CD14-positive monocyte (primary cell): Measurements from ENCODE around the gene ST7L. TPM values are rescaled to one million over a fixed set of nuclear protein-coding genes. Genes with fewer than 3 reads are reported as not detected.

Experiments
- DNase-seq, 3 donors: peaks; one replicate each; pipeline ENCODE4 v3.0.0-alpha.2; 2011 to 2022
- H2AFZ ChIP-seq: 2 replicates; pipeline ENCODE4 v1.6.0; 2012; ENCODE audit warnings: mild to moderate bottlenecking, low read depth, low read length, inconsistent platforms; ENCODE audit not compliant: insufficient read depth, poor library complexity, severe bottlenecking
- H3K27ac ChIP-seq, 2 donors: 1 replicate in 1 of 2; 2 replicates in 1 of 2; pipeline ENCODE4 v1.5.1; 2012 to 2013; ENCODE audit warnings: low read length in 2 of 2, control low read depth in 1 of 2, inconsistent platforms in 1 of 2, low read depth in 1 of 2, mild to moderate bottlenecking in 1 of 2
- H3K27me3 ChIP-seq, 2 donors: one replicate each; pipeline versions ENCODE4 v1.6.0 to v1.6.1; 2011 to 2013; ENCODE audit warnings: low read length in 2 of 2; ENCODE audit not compliant: control insufficient read depth in 2 of 2, insufficient read depth in 2 of 2
- H3K36me3 ChIP-seq, 2 donors: replicated peaks in 1 of 2; 1 replicate in 1 of 2; 2 replicates in 1 of 2; pipeline versions ENCODE4 v1.5.1 to v1.6.1; 2012 to 2013; ENCODE audit warnings: low read length in 2 of 2, control low read depth in 1 of 2, inconsistent platforms in 1 of 2, mild to moderate bottlenecking in 1 of 2; ENCODE audit not compliant: insufficient read depth in 2 of 2, control insufficient read depth in 1 of 2
- H3K4me1 ChIP-seq, 2 donors: 1 replicate in 1 of 2; 2 replicates in 1 of 2; pipeline versions ENCODE4 v1.5.1 to v1.6.1; 2012 to 2013; ENCODE audit warnings: low read length in 2 of 2, control low read depth in 1 of 2, inconsistent platforms in 1 of 2, mild to moderate bottlenecking in 1 of 2, moderate library complexity in 1 of 2; ENCODE audit not compliant: insufficient read depth in 2 of 2, control insufficient read depth in 1 of 2
- H3K4me2 ChIP-seq: replicated peaks from 2 replicates; pipeline ENCODE3; 2012; ENCODE audit warnings: low read length, moderate library complexity, mild to moderate bottlenecking; ENCODE audit not compliant: poor library complexity, severe bottlenecking; ENCODE audit errors: extremely low read depth
- H3K4me3 ChIP-seq, 3 experiments: fragments of 200-600 bp in 1 of 3; sonication (generic) in 1 of 3; replicated peaks in 1 of 3; 1 replicate in 2 of 3; 2 replicates in 1 of 3; pipeline ENCODE4 v1.5.1; 2011 to 2013; ENCODE audit warnings: low read length in 3 of 3, mild to moderate bottlenecking in 3 of 3, control low read depth in 2 of 3, low read depth in 2 of 3, inconsistent platforms in 1 of 3, moderate library complexity in 1 of 3
- H3K79me2 ChIP-seq: 2 replicates; pipeline ENCODE4 v1.6.0; 2012; ENCODE audit warnings: mild to moderate bottlenecking, control low read depth, inconsistent platforms, low read length, moderate library complexity; ENCODE audit not compliant: insufficient read depth
- H3K9ac ChIP-seq: 2 replicates; pipeline ENCODE4 v1.6.0; 2017; ENCODE audit warnings: low read length, mild to moderate bottlenecking; ENCODE audit not compliant: insufficient read depth, poor library complexity, severe bottlenecking
- H3K9me3 ChIP-seq, 2 donors: replicated peaks in 1 of 2; 1 replicate in 1 of 2; 2 replicates in 1 of 2; pipeline versions ENCODE4 v1.5.1 to v1.6.1; 2012 to 2013; ENCODE audit warnings: low read length in 2 of 2, control low read depth in 1 of 2; ENCODE audit not compliant: control insufficient read depth in 1 of 2, insufficient read depth in 1 of 2
- H4K20me1 ChIP-seq: 2 replicates; pipeline ENCODE4 v1.6.0; 2012; ENCODE audit warnings: mild to moderate bottlenecking, low read length, control low read depth, moderate library complexity; ENCODE audit not compliant: insufficient read depth
- H3K27ac Mint-ChIP-seq, 7 donors: one replicate each; pipeline ENCODE4 v1.8.0; 2020; ENCODE audit warnings: mild to moderate bottlenecking in 7 of 7, mixed read lengths in 7 of 7, moderate library complexity in 6 of 7, inconsistent platforms in 2 of 7
- H3K27me3 Mint-ChIP-seq, 3 donors: one replicate each; pipeline ENCODE4 v1.8.0; 2021 to 2022; ENCODE audit warnings: low read depth in 3 of 3, mild to moderate bottlenecking in 3 of 3, mixed read lengths in 3 of 3, moderate library complexity in 3 of 3, inconsistent platforms in 1 of 3
- H3K36me3 Mint-ChIP-seq, 2 donors: one replicate each; pipeline ENCODE4 v1.8.0; 2020; ENCODE audit warnings: mixed read lengths in 2 of 2, inconsistent platforms in 1 of 2, mild to moderate bottlenecking in 1 of 2
- H3K4me1 Mint-ChIP-seq: one replicate; pipeline ENCODE4 v1.8.0; 2020; ENCODE audit warnings: mild to moderate bottlenecking, mixed read lengths
- H3K4me3 Mint-ChIP-seq, 2 donors: one replicate each; pipeline ENCODE4 v1.8.0; 2020; ENCODE audit warnings: mild to moderate bottlenecking in 2 of 2, mixed read lengths in 2 of 2, moderate library complexity in 1 of 2
- H3K9me3 Mint-ChIP-seq, 7 donors: one replicate each; pipeline ENCODE4 v1.8.0; 2020 to 2022; ENCODE audit warnings: mixed read lengths in 7 of 7, mild to moderate bottlenecking in 6 of 7, moderate library complexity in 6 of 7, inconsistent platforms in 2 of 7
- intact Hi-C, 2 donors: fragments of 100-400 bp; cut with micrococcal nuclease; formaldehyde crosslinking; loops; one replicate each; pipeline versions ENCODE4 v1.15.0 to v1.15.1; 2023
- polyA plus RNA-seq, 3 donors: library from polyadenylated mRNA; depleted of rRNA in 1 of 3; unstranded in 2 of 3; stranded (reverse) in 1 of 3; fragments of 300-500 nt in 2 of 3; fragments of >200 nt in 1 of 3; fragmentation: Illumina TruSeq in 2 of 3; gene quantifications; 1 replicate in 2 of 3; 2 replicates in 1 of 3; pipeline ENCODE4 v1.2.3, GENCODE V29; 2012 to 2021
- TF ChIP-seq, protein P1 (sequence below): fragments of 200-600 bp; IDR thresholded peaks from one replicate; pipeline ENCODE4 v1.8.0; 2022; ENCODE audit warnings: antibody characterized with exemption, mild to moderate bottlenecking

The ST7L gene
- polyA plus RNA-seq, 3 donors = 5.4 to 10.0 (median 6.1) TPM

DNA sequence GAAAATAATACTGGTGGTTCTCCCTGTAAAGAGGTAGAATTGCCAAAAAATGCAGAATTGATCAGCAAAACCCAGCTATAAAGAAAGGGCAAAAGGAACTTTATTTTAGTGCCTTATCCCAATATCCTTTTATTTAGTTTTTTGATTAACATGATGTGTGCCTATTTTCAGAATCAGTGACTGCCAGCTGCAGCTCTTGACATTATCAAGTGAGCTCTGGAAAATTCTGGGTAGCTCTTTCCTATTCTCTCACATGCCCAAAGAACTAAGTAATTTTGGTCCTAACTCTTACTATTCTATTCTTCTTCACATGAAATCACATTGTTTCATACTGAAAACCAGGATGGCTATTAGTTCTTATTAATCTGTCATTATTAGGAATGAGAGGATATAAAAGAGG lies 88.1 kb downstream of the ST7L start:
- H3K36me3 ChIP-seq = peaks cover 2 to 14% of the 10 kb centered on the region in 2 donors
- H3K9me3 ChIP-seq = no peaks in the 10 kb centered on the region
- no peak overlapping the region for H2AFZ ChIP-seq
- H3K79me2 ChIP-seq = no peaks in the 10 kb centered on the region
- no peak overlapping the region for H3K4me2 ChIP-seq
- no peak overlapping the region for H3K9ac ChIP-seq
- H3K4me1 ChIP-seq = no peaks in the 10 kb centered on the region
- no peaks in the 10 kb centered on the region for H3K9me3 Mint-ChIP-seq
- no peaks in the 10 kb centered on the region for H3K27me3 Mint-ChIP-seq
- H3K27ac Mint-ChIP-seq = no peak overlapping the region
- H3K27ac ChIP-seq = no peak overlapping the region
- no peaks in the 10 kb centered on the region for H3K4me1 Mint-ChIP-seq
- peaks cover 13 to 26% of the 10 kb centered on the region in 2 donors for H3K36me3 Mint-ChIP-seq
- TF ChIP-seq, protein P1, sequence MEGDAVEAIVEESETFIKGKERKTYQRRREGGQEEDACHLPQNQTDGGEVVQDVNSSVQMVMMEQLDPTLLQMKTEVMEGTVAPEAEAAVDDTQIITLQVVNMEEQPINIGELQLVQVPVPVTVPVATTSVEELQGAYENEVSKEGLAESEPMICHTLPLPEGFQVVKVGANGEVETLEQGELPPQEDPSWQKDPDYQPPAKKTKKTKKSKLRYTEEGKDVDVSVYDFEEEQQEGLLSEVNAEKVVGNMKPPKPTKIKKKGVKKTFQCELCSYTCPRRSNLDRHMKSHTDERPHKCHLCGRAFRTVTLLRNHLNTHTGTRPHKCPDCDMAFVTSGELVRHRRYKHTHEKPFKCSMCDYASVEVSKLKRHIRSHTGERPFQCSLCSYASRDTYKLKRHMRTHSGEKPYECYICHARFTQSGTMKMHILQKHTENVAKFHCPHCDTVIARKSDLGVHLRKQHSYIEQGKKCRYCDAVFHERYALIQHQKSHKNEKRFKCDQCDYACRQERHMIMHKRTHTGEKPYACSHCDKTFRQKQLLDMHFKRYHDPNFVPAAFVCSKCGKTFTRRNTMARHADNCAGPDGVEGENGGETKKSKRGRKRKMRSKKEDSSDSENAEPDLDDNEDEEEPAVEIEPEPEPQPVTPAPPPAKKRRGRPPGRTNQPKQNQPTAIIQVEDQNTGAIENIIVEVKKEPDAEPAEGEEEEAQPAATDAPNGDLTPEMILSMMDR = no peak
- no peak for DNase-seq
- intact Hi-C loops = no loop called here
- no peak overlapping the region for H3K4me3 ChIP-seq
- H3K27me3 ChIP-seq = no peaks in the 10 kb centered on the region
- H4K20me1 ChIP-seq = no peaks in the 10 kb centered on the region
- H3K4me3 Mint-ChIP-seq = no peak overlapping the region

DNA sequence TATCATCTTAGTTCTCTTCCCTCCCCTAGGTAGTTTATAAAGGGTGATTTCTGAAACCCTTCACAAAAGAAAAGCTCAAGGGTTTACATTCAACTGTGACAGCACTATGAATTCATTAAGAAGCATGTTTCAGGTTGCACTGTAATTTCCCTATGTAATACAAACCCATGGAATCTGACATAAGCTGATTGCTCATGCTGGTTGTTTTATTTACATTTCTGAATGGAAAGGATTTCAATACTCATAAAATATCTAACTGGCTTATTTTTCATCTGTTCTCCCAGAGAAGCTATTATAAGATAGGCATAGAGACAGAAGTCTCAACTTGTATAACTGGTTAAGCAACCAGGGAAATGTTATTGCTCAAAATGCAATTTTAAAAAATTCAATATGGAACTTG lies 89.6 kb downstream of the ST7L start:
- H3K4me1 ChIP-seq = no peaks in the 10 kb centered on the region
- H3K4me3 ChIP-seq = no peak overlapping the region
- no peak overlapping the region for H3K4me2 ChIP-seq
- H3K36me3 ChIP-seq = peaks cover 2 to 25% of the 10 kb centered on the region in 2 donors
- no peaks in the 10 kb centered on the region for H4K20me1 ChIP-seq
- H3K79me2 ChIP-seq = no peaks in the 10 kb centered on the region
- H3K27me3 ChIP-seq = no peaks in the 10 kb centered on the region
- H3K27me3 Mint-ChIP-seq = no peaks in the 10 kb centered on the region
- intact Hi-C loops = no loop called here
- H3K27ac ChIP-seq = no peak overlapping the region
- DNase-seq = no peak
- no peak overlapping the region for H3K4me3 Mint-ChIP-seq
- no peak overlapping the region for H3K9ac ChIP-seq
- H3K9me3 Mint-ChIP-seq = no peaks in the 10 kb centered on the region
- H3K36me3 Mint-ChIP-seq = peaks cover 17 to 28% of the 10 kb centered on the region in 2 donors
- no peak overlapping the region for H2AFZ ChIP-seq
- TF ChIP-seq, protein P1 = no peak
- H3K9me3 ChIP-seq = no peaks in the 10 kb centered on the region
- no peak overlapping the region for H3K27ac Mint-ChIP-seq
- H3K4me1 Mint-ChIP-seq = no peaks in the 10 kb centered on the region
